Heart left ventricle (tissue), 16 donors: Measurements from ENCODE around the gene CLEC4G. TPM values are rescaled to one million over a fixed set of nuclear protein-coding genes. Genes with fewer than 3 reads are reported as not detected.
A peak's percentile ranks its signal among the peaks of the same experiment; 100 is the strongest.

Experiments
- ATAC-seq, 4 donors: fragments of 200-7000 bp; cut with Tn5 transposase; one replicate each; pipeline ENCODE4 v1.9.1; 2020 to 2022; ENCODE audit warnings: moderate library complexity in 4 of 4, mild to moderate bottlenecking in 3 of 4, moderate number of reproducible peaks in 1 of 4
- DNase-seq, 5 donors: peaks; one replicate each; pipeline ENCODE4 v3.0.0-alpha.2; 2020
- H3K27ac ChIP-seq, 12 donors: fragments of 200-600 bp; sonication (generic) in 4 of 12; one replicate each; pipeline versions ENCODE4 v1.5.0 to v1.8.0; 2016 to 2022; ENCODE audit warnings: mild to moderate bottlenecking in 2 of 12
- H3K27me3 ChIP-seq, 9 donors: fragments of 200-600 bp; sonication (generic) in 2 of 9; one replicate each; pipeline versions ENCODE4 v1.5.1 to v1.8.0; 2016 to 2022; ENCODE audit warnings: mild to moderate bottlenecking in 3 of 9
- H3K36me3 ChIP-seq, 9 donors: fragments of 200-600 bp; sonication (generic) in 2 of 9; one replicate each; pipeline versions ENCODE4 v1.5.0 to v1.8.0; 2018 to 2022; ENCODE audit warnings: mild to moderate bottlenecking in 2 of 9
- H3K4me1 ChIP-seq, 12 donors: fragments of 200-600 bp; sonication (generic) in 4 of 12; one replicate each; pipeline versions ENCODE4 v1.5.0 to v1.8.0; 2016 to 2022; ENCODE audit warnings: mild to moderate bottlenecking in 3 of 12
- H3K4me3 ChIP-seq, 12 donors: fragments of 200-600 bp; sonication (generic) in 4 of 12; one replicate each; pipeline versions ENCODE4 v1.5.0 to v1.8.0; 2017 to 2022; ENCODE audit warnings: mild to moderate bottlenecking in 9 of 12, moderate library complexity in 4 of 12
- H3K9me3 ChIP-seq, 12 donors: fragments of 200-600 bp; sonication (generic) in 4 of 12; one replicate each; pipeline versions ENCODE4 v1.5.0 to v1.8.0; 2016 to 2022; ENCODE audit warnings: mild to moderate bottlenecking in 1 of 12
- CTCF ChIP-seq, 12 donors: fragments of 200-600 bp; sonication (generic) in 4 of 12; IDR thresholded peaks; one replicate each; pipeline versions ENCODE4 v1.5.0 to v1.8.0; 2018 to 2022; ENCODE audit warnings: antibody characterized with exemption in 12 of 12, mild to moderate bottlenecking in 5 of 12
- POLR2A ChIP-seq, 2 donors: fragments of 450-650 bp; IDR thresholded peaks; one replicate each; pipeline ENCODE4 v1.6.1; 2017; ENCODE audit warnings: antibody characterized with exemption in 2 of 2, mild to moderate bottlenecking in 2 of 2, moderate library complexity in 2 of 2
- WGBS, 4 donors: extraction: QIAGEN DNeasy Blood & Tissue Kit in 2 of 4; methylation state at CpG; one replicate each; pipeline versions ENCODE4 v1.1.5 to v1.1.7; 2013 to 2018; 5-methylcytosine and 5-hydroxymethylcytosine counted together
- intact Hi-C, 10 donors: fragments of 100-400 bp; cut with DNase I; formaldehyde crosslinking; loops; one replicate each; pipeline versions ENCODE4 v1.11.1 to v1.14.2; 2022
- polyA plus RNA-seq, 2 donors: library from polyadenylated mRNA; stranded (reverse); fragments of 200-250 nt; gene quantifications; one replicate each; pipeline ENCODE4 v1.2.3, GENCODE V29; 2013
- total RNA-seq, 9 donors: library from RNA; depleted of rRNA in 2 of 9; stranded (reverse); fragments of >200 nt in 2 of 9; fragmentation: NEBNext Ultra II Directional in 3 of 9; extraction: Animal tissue kit (Norgen Biotek cat#: 25700) in 3 of 9; gene quantifications; one replicate each; pipeline versions ENCODE4 v1.1.0 to v1.2.4, GENCODE V29; 2016 to 2023
- donor health status: ischemic (EF 13 %, LVEDD 7.1; RV severe dilation, severe dysfunction).
- donor health status: healthy with polysubstance abuse.
- donor health status: DM: no; HTN: yes; CAD: no.
- donor health status: DM: no; HTN: no; CAD: no.
- donor health status: ischemic (EF 25% LVEDD 6.9; RV normal size, moderate dysfunction).
- donor health status: ischemic (EF 25% LVEDD 5.7; RV mildly dilated, moderate dysfunction).
- donor health status: healthy.
- donor health status: DM: yes; HTN: yes; CAD: no.
- donor health status: ischemic (EF 35%, LVEDD 5.7; RV mildly dilated, moderate dysfunction).
- donor health status: nonischemic (EF 11% LVEDD 7.7; RV severe dilation, severe dysfunction).
- donor health status: DM: yes; HTN: yes; CAD: no.
- donor health status: PGD.
- donor health status: ischemic (EF 29% LVEDD 5.4; RV normal size, mild dysfunction).
- donor health status: nonischemic (EF 23%, LVEDD 6.1; RV moderate dilation, normal function).

The CLEC4G gene
- total and polyA plus RNA-seq, 11 donors: 0.22 to 6.4 (median 0.87) TPM; not detected in 1

- Histone ChIP-seq H3K27me3 (peaks cover 0 to 28% (median 0%) of the 10 kb centered on the region in 9 donors), H3K36me3 (no peaks in the 10 kb centered on the region), H3K27ac (no peak overlapping the region), H3K9me3 (peaks cover 0 to 4% (median 0%) of the 10 kb centered on the region in 12 donors), H3K4me3 (peak overlapping the region in 1 of 12 donors; percentile 16), H3K4me1 (peaks cover 0 to 5% (median 0%) of the 10 kb centered on the region in 12 donors)
- intact Hi-C loops: no loop called here
- WGBS, 4 donors: 63 to 71% (median 67%) methylated on average over 5 of the region's 5 CpGs
- no peak for TF ChIP-seq CTCF (IDR thresholded peaks at IDR 0.05)
- no peak for TF ChIP-seq POLR2A (IDR thresholded peaks at IDR 0.05)
- ATAC-seq (no peak), DNase-seq (no peak)
Observed at GRCh38 chr19:7744199-7744786, 12.4 kb upstream of the CLEC4G start.

GRCh38 chr19:7743425-7743841, 11.5 kb upstream of the CLEC4G start:
- no peak overlapping the region for H3K4me3 ChIP-seq
- ATAC-seq (no peak), DNase-seq (no peak)
- TF ChIP-seq POLR2A (IDR thresholded peaks at IDR 0.05) (no peak), CTCF (IDR thresholded peaks at IDR 0.05) (no peak)
- peaks cover 0 to 5% (median 0%) of the 10 kb centered on the region in 12 donors for H3K4me1 ChIP-seq
- H3K27ac ChIP-seq: no peak overlapping the region
- no peaks in the 10 kb centered on the region for H3K36me3 ChIP-seq
- peaks cover 0 to 4% (median 0%) of the 10 kb centered on the region in 12 donors for H3K9me3 ChIP-seq
- H3K27me3 ChIP-seq: peaks cover 0 to 19% (median 0%) of the 10 kb centered on the region in 9 donors
- 60 to 90% (median 73%) methylated on average over 2 of the region's 2 CpGs for WGBS, 4 donors
- intact Hi-C loops: no loop called here

- no peak overlapping the region for H3K27ac ChIP-seq
- ATAC-seq (no peak), DNase-seq (no peak)
- peaks cover 0 to under 1% (median 0%) of the 10 kb centered on the region in 12 donors for H3K9me3 ChIP-seq
- H3K36me3 ChIP-seq: no peaks in the 10 kb centered on the region
- H3K27me3 ChIP-seq: peaks cover 0 to 14% (median 0%) of the 10 kb centered on the region in 9 donors
- peaks cover 0 to 5% (median 0%) of the 10 kb centered on the region in 12 donors for H3K4me1 ChIP-seq
- TF ChIP-seq POLR2A (IDR thresholded peaks at IDR 0.05) (no peak), CTCF (IDR thresholded peaks at IDR 0.05) (no peak)
- intact Hi-C loops: no loop called here
- WGBS, 4 donors: 72 to 81% (median 77%) methylated on average over 10 to 11 of the region's 11 CpGs
- no peak overlapping the region for H3K4me3 ChIP-seq
Observed at GRCh38 chr19:7742991-7743390, 11.1 kb upstream of the CLEC4G start.

- no peak overlapping the region for H3K4me3 ChIP-seq
- H3K4me1 ChIP-seq: peaks cover 0 to 5% (median 0%) of the 10 kb centered on the region in 12 donors
- WGBS, 4 donors: 58 to 79% (median 67%) methylated on average over 2 of the region's 2 CpGs
- no peaks in the 10 kb centered on the region for H3K9me3 ChIP-seq
- H3K36me3 ChIP-seq: no peaks in the 10 kb centered on the region
- H3K27ac ChIP-seq: no peak overlapping the region
- TF ChIP-seq CTCF (IDR thresholded peaks at IDR 0.05) (no peak), POLR2A (IDR thresholded peaks at IDR 0.05) (no peak)
- peaks cover 0 to 10% (median 0%) of the 10 kb centered on the region in 9 donors for H3K27me3 ChIP-seq
- ATAC-seq: no peak
- no peak for DNase-seq
- intact Hi-C loops: no loop called here
Observed at GRCh38 chr19:7742575-7742974, 10.7 kb upstream of the CLEC4G start.
